CD4-positive, alpha-beta memory T cell (primary cell): Measurements from ENCODE around the gene HNRNPU. TPM values are rescaled to one million over a fixed set of nuclear protein-coding genes. Genes with fewer than 3 reads are reported as not detected.
"Not testable (repeated sequence)": the region's sequence is repeated elsewhere in the genome, so short reads cannot be mapped to it uniquely, and the experiment has no call there.

Experiments used
- CTCF ChIA-PET: fragments of 350-600 bp; sonication (Branson Sonifier 250); formaldehyde crosslinking; loops from one replicate; lab custom pipeline; 2021; ENCODE audit warnings: inconsistent platforms; ENCODE audit not compliant: partially characterized antibody; lab: Charles Lee
- POLR2A ChIA-PET: fragments of 350-600 bp; sonication (Branson Sonifier 250); formaldehyde crosslinking; loops from one replicate; lab custom pipeline; 2021; ENCODE audit not compliant: partially characterized antibody; lab: Charles Lee
- DNase-seq, 5 donors: peaks; one replicate each; pipeline versions ENCODE4 v3.0.0 to v3.0.0-alpha.2; 2020 to 2022; ENCODE audit warnings: mixed read lengths in 1 of 5
- H3K27ac ChIP-seq: one replicate; pipeline ENCODE4 v1.7.0; 2013; ENCODE audit warnings: low read depth, low read length
- H3K27me3 ChIP-seq: 2 replicates; pipeline ENCODE4 v1.7.0; 2013; ENCODE audit warnings: mild to moderate bottlenecking, low read length, moderate library complexity; ENCODE audit not compliant: insufficient read depth
- H3K36me3 ChIP-seq: 2 replicates; pipeline ENCODE4 v1.7.0; 2013; ENCODE audit warnings: mild to moderate bottlenecking, low read length, moderate library complexity; ENCODE audit not compliant: insufficient read depth
- H3K4me1 ChIP-seq: 2 replicates; pipeline ENCODE4 v1.7.0; 2013; ENCODE audit warnings: mild to moderate bottlenecking, low read length, moderate library complexity; ENCODE audit not compliant: insufficient read depth
- H3K4me3 ChIP-seq, 2 donors: one replicate each; pipeline ENCODE4 v1.7.0; 2013; ENCODE audit warnings: low read length in 2 of 2, mild to moderate bottlenecking in 1 of 2
- H3K9me3 ChIP-seq, 2 donors: one replicate each; pipeline ENCODE4 v1.7.0; 2013; ENCODE audit warnings: low read length in 2 of 2, control low read depth in 1 of 2; ENCODE audit not compliant: control insufficient read depth in 1 of 2
- H3K27ac Mint-ChIP-seq, 7 donors: one replicate each; pipeline ENCODE4 v1.8.0; 2020 to 2021; ENCODE audit warnings: mixed read lengths in 7 of 7, mild to moderate bottlenecking in 6 of 7, inconsistent platforms in 3 of 7, moderate library complexity in 3 of 7
- H3K27me3 Mint-ChIP-seq, 2 donors: one replicate each; pipeline ENCODE4 v1.8.0; 2020 to 2021; ENCODE audit warnings: mixed read lengths in 2 of 2
- H3K36me3 Mint-ChIP-seq, 2 donors: one replicate each; pipeline ENCODE4 v1.8.0; 2020 to 2021; ENCODE audit warnings: mixed read lengths in 2 of 2, inconsistent platforms in 1 of 2, mild to moderate bottlenecking in 1 of 2
- H3K4me1 Mint-ChIP-seq, 4 donors: one replicate each; pipeline ENCODE4 v1.8.0; 2020 to 2021; ENCODE audit warnings: mixed read lengths in 4 of 4, mild to moderate bottlenecking in 1 of 4
- H3K4me3 Mint-ChIP-seq, 8 donors: one replicate each; pipeline ENCODE4 v1.8.0; 2020 to 2021; ENCODE audit warnings: mixed read lengths in 8 of 8, mild to moderate bottlenecking in 7 of 8, moderate library complexity in 6 of 8, inconsistent platforms in 3 of 8
- H3K9me3 Mint-ChIP-seq, 8 donors: one replicate each; pipeline ENCODE4 v1.8.0; 2020 to 2021; ENCODE audit warnings: mixed read lengths in 8 of 8, mild to moderate bottlenecking in 5 of 8, inconsistent platforms in 3 of 8, moderate library complexity in 1 of 8
- intact Hi-C: fragments of 100-400 bp; cut with micrococcal nuclease; formaldehyde crosslinking; loops from one replicate; pipeline ENCODE4 v1.15.1; 2023
- polyA plus RNA-seq, 2 donors: library from polyadenylated mRNA; unstranded; fragments of 300-500 nt; fragmentation: Illumina TruSeq; gene quantifications; one replicate each; pipeline ENCODE4 v1.2.3, GENCODE V29; 2021
- total RNA-seq, 2 experiments: library from RNA; stranded (reverse); gene quantifications; one replicate each; pipeline ENCODE4 v1.2.3, GENCODE V29; 2021

Gene HNRNPU
- total and polyA plus RNA-seq, 4 experiments from 2014 or later, result 126 to 385 (median 363) TPM

DNA sequence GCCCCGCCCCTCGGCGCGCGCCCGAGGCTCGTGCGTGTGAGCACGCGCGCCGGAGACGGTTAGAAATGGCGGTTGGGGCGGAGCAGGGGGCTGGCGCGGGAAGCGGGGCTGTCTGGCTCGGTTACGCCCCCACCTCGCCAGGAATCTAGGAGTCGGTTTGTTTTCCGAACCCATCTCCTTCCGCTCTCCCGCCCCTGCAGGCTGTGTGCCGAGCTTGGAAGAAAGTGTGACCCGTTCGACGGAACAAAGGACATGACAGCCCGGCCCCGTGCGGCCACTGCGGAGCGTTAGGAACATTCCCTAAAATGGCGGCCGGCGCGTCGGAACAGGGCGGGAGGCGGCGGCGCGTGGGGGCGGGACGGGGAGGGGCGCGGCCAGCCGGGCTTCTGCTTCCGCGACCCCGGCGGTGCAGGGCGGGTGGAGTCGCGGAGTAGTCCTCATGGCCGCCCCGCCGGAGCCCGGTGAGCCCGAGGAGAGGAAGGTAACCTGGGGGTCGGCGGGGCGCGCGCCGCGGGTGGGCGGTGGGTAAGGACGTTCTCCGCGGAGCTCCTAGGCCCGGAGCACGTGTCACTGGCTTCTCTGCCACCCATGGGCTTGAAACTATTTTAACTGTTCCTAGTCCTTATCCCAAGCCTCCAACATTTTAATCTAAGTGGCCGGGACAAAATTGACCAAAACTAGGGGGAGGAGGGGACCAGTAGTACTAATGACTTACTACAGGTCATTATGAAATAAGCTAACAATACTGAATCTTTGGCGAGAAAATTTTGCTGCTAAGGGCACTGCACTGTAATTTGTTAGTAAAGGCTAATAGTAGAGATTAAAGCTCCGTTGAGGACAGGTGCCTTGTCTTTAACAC, 28.8 kb downstream of the HNRNPU start, which contains the start of gene COX20:
COX20 (plus strand) TSS at position 383 of the 859 bp plus-strand sequence; CDS start at position 440, 57 bp downstream.
- H3K9me3 ChIP-seq, result no peaks in the 10 kb centered on the region
- peaks cover 25 to 40% of the 10 kb centered on the region in 2 donors for H3K36me3 Mint-ChIP-seq
- peak; percentile 89 to 96 (median 94) for DNase-seq
- H3K27ac ChIP-seq, result peak within 1 kb of the TSS; percentile 94
- ChIA-PET POLR2A (interaction anchor here (0.8 to 25.0 kb wide), 28 partner anchors 8 to 1580 kb away, joined by 3 to 1465 read pairs (median 6); partner anchors contain the start of genes ADSS2, CATSPERE, CEP170 and DESI2), CTCF (interaction anchor here (0.7 to 8.4 kb wide), 14 partner anchors 8 to 207 kb away, joined by 3 to 97 read pairs (median 7); partner anchors contain the start of gene HNRNPU)
- H3K27me3 ChIP-seq, result no peaks in the 10 kb centered on the region
- peaks cover 35 to 67% (median 42%) of the 10 kb centered on the region in 4 donors for H3K4me1 Mint-ChIP-seq
- peak within 1 kb of the TSS; percentile 89 to 98 (median 96) for H3K4me3 Mint-ChIP-seq
- no peaks in the 10 kb centered on the region for H3K36me3 ChIP-seq
- peak within 1 kb of the TSS; percentile 93 to 100 (median 99) for H3K27ac Mint-ChIP-seq
- H3K4me1 ChIP-seq, result peaks cover 52% of the 10 kb centered on the region
- intact Hi-C loops, result loop anchor here (1.0 kb wide), 4 partner anchors 28 to 383 kb away; no protein-coding TSS in a partner anchor
- no peaks in the 10 kb centered on the region for H3K27me3 Mint-ChIP-seq
- H3K9me3 Mint-ChIP-seq, result peaks cover 0 to 3% (median 0%) of the 10 kb centered on the region in 8 donors
- peak within 1 kb of the TSS; percentile 74 to 87 for H3K4me3 ChIP-seq

DNA sequence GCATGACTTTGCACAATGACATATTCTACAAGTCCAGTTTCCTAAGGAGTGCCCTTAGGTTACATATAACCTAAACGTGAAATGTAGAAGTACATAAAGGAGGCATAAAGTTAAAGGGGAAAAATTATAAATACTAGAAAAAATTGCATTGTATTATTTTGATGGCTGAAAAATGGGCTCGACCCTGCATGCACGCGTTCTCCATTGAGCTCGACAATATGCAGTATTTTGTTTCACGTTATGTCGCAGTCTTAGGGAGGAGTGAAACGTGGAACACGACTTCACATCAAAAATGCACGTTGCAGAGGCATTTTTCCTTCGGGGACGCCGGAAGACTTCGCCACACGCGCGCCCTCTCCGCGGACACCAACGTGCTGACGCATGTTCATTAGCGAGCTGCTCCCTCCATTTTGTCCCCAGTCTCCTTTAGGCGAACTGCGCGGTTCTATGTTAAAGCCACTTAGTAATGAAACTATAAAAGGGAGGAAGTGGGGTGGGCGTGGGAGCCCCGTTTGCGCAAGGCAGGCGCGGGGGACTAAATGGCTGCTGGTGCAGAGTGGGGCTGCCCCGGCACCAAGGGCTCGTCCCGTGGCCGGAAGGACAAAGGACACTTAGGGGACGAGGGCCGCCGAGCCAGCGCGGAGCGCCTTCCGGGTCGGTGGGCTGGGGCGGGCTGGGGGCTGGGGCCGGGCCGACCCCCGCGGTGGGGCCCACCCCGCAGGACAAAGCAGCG, 29.6 kb downstream of the HNRNPU start:
- H3K27me3 Mint-ChIP-seq, result no peaks in the 10 kb centered on the region
- H3K4me1 Mint-ChIP-seq, result peaks cover 29 to 59% (median 37%) of the 10 kb centered on the region in 4 donors
- Histone ChIP-seq H3K4me3 (peak overlapping the region; percentile 74 to 80), H3K9me3 (no peaks in the 10 kb centered on the region), H3K4me1 (peaks cover 44% of the 10 kb centered on the region), H3K27ac (peak overlapping the region; percentile 94), H3K36me3 (no peaks in the 10 kb centered on the region), H3K27me3 (no peaks in the 10 kb centered on the region)
- ChIA-PET POLR2A (interaction anchor here (0.7 to 25.0 kb wide), 27 partner anchors 10 to 1579 kb away, joined by 3 to 1465 read pairs (median 6); partner anchors contain the start of genes ADSS2, CATSPERE, CEP170 and DESI2), CTCF (interaction anchor here (0.7 to 8.4 kb wide), 11 partner anchors 9 to 208 kb away, joined by 3 to 97 read pairs (median 6); partner anchors contain the start of gene HNRNPU)
- intact Hi-C loops, result loop anchor here (1.0 kb wide), 8 partner anchors 29 to 1579 kb away; partner anchors contain the start of gene CEP170
- peak overlapping the region; percentile 93 to 100 (median 99) for H3K27ac Mint-ChIP-seq
- H3K9me3 Mint-ChIP-seq, result peaks cover 0 to 3% (median 0%) of the 10 kb centered on the region in 8 donors
- H3K36me3 Mint-ChIP-seq, result peaks cover 19 to 35% of the 10 kb centered on the region in 2 donors
- peak; percentile 93 to 95 (median 94) for DNase-seq
- H3K4me3 Mint-ChIP-seq, result peak overlapping the region; percentile 89 to 98 (median 96)

DNA sequence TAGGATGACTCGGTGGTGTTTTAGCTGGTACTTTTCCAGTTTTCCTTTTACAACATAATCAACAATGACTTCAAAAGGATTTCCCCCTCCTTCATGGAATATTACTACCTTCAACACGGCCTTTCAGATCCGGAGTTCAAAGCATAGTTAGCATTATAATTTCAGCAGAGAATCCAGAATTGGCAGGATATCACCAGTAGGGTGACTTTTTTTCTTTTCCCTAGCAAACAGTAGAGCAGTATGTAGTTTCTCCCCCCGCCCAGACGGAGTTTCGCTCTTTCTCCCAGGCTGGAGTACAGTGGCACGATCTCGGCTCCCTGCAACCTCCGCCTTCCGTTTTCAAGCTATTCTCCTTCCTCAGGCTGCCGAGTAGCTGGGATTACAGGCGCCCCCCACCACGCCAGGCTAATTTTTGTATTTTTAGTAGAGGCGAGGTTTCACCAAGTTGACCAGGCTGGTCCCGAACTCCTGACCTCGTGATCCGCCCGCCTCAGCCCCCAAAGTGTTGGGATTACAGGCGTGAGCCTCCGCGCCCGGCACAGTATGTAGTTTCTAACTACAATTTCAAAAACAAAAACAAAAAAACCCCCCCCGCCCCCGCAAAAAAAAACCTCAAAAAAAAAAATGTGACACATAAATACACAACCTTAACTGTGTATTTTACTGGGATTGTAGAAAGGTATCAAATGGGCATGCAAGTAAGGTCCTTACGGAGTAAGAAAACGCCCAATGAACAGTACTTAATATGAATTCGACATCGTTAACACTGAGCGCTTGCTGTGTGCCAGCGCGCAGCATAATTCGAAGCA, 30.4 kb downstream of the HNRNPU start:
- H3K36me3 Mint-ChIP-seq, result peaks cover 11 to 27% of the 10 kb centered on the region in 2 donors

DNA sequence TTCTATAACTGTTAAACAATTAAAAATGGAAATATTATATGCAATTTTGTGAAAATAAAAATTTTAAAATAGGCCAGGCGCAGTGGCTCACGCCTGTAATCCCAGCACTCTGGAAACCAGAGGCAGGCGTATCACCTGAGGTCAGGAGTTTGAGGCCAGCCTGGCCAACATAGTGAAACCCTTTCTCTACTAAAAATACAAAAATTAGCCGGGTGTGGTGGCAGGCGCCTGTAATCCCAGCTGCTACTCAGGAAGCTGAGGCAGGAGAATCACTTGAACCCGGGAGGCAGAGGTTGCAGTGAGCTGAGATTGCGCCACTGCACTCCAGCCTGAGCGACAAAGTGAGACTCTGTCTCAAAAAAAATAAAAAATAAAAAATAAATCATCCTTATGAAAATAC, 31.1 kb downstream of the HNRNPU start:
- Histone ChIP-seq H3K27ac (peak overlapping the region; percentile 94), H3K4me3 (peak overlapping the region in 1 of 2 donors; percentile 74), H3K4me1 (peaks cover 32% of the 10 kb centered on the region)
- ChIA-PET CTCF (interaction anchor here (1.2 to 8.4 kb wide), 6 partner anchors 30 to 209 kb away, joined by 3 to 97 read pairs (median 8); partner anchors contain the start of gene HNRNPU), POLR2A (interaction anchor here (0.8 to 25.0 kb wide), 13 partner anchors 13 to 786 kb away, joined by 3 to 1465 read pairs (median 13); partner anchors contain the start of genes ADSS2, CATSPERE, DESI2 and HNRNPU)
- H3K4me1 Mint-ChIP-seq, result peaks cover 20 to 44% (median 27%) of the 10 kb centered on the region in 4 donors
- H3K9me3 Mint-ChIP-seq, H3K36me3 ChIP-seq, H3K9me3 ChIP-seq, DNase-seq, H3K27me3 Mint-ChIP-seq, H3K27me3 ChIP-seq: not testable (repeated sequence)
- peak overlapping the region in 3 of 7 donors; percentile 99 to 100 (median 99) for H3K27ac Mint-ChIP-seq
- peaks cover 5 to 22% of the 10 kb centered on the region in 2 donors for H3K36me3 Mint-ChIP-seq
- peak overlapping the region in 4 of 8 donors; percentile 92 to 98 (median 96) for H3K4me3 Mint-ChIP-seq
- intact Hi-C loops, result loop anchor here (2.0 kb wide), 1 partner anchor 1674 kb away; the partner anchor contains the start of gene SMYD3

More for the DNA sequence above, 30.4 kb downstream of the HNRNPU start:
- H3K4me1 ChIP-seq, result peaks cover 36% of the 10 kb centered on the region
- Mint-ChIP-seq H3K4me1 (peaks cover 26 to 51% (median 32%) of the 10 kb centered on the region in 4 donors), H3K27ac (peak overlapping the region; percentile 93 to 100 (median 99)), H3K4me3 (peak overlapping the region; percentile 86 to 98 (median 96)), H3K9me3 (peaks cover 0 to 3% (median 0%) of the 10 kb centered on the region in 8 donors), H3K27me3 (no peaks in the 10 kb centered on the region)
- peak overlapping the region; percentile 94 for H3K27ac ChIP-seq
- intact Hi-C loops, result loop anchor here (1.0 to 2.0 kb wide), 5 partner anchors 33 to 1673 kb away; partner anchors contain the start of genes CEP170 and SMYD3
- H3K4me3 ChIP-seq, result peak overlapping the region; percentile 74 to 80
- DNase-seq, result peak; percentile 59 to 78 (median 66)
- H3K27me3 ChIP-seq, result no peaks in the 10 kb centered on the region
- CTCF ChIA-PET, result interaction anchor here (0.6 to 8.4 kb wide), 11 partner anchors 10 to 209 kb away, joined by 3 to 97 read pairs (median 5); partner anchors contain the start of gene HNRNPU
- POLR2A ChIA-PET, result interaction anchor here (0.7 to 25.0 kb wide), 27 partner anchors 9 to 1578 kb away, joined by 3 to 1465 read pairs (median 6); partner anchors contain the start of genes ADSS2, CATSPERE, CEP170 and DESI2
- no peaks in the 10 kb centered on the region for H3K9me3 ChIP-seq
- no peaks in the 10 kb centered on the region for H3K36me3 ChIP-seq

DNA sequence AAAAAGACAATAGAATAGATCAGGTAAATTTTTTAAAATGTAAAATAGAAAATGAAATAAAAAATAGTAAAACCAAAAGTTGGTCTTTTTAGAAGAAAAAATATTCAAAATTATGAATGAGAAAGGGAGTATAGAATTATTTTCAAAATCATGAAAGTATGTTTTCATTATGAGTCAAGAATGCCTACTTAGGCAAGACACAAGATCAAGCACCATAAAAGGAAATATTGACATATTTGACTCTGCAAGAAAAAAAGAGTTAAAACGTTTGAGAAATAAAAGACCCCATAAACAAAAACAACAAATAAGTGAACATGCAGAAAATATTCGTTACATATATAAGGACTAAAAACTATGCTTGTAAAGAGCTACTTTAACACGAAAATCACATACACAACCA, 33.7 kb downstream of the HNRNPU start:
- intact Hi-C loops, result no loop called here
- peaks cover 0 to 3% (median 0%) of the 10 kb centered on the region in 8 donors for H3K9me3 Mint-ChIP-seq
- no peaks in the 10 kb centered on the region for H3K27me3 ChIP-seq
- peaks cover 10% of the 10 kb centered on the region for H3K4me1 ChIP-seq
- no peaks in the 10 kb centered on the region for H3K27me3 Mint-ChIP-seq
- H3K4me3 ChIP-seq, result no peak overlapping the region
- CTCF ChIA-PET, result interaction anchor here (0.6 to 1.9 kb wide), 6 partner anchors 29 to 212 kb away, joined by 3 to 11 read pairs (median 3); a partner anchor contains a TSS
- POLR2A ChIA-PET, result interaction anchor here (0.7 to 2.0 kb wide), 3 partner anchors 33 to 141 kb away, joined by 3 to 10 read pairs (median 8); partner anchors contain the start of gene HNRNPU
- no peaks in the 10 kb centered on the region for H3K9me3 ChIP-seq
- H3K27ac ChIP-seq, result no peak overlapping the region
- peaks cover 2 to 19% (median 5%) of the 10 kb centered on the region in 4 donors for H3K4me1 Mint-ChIP-seq
- H3K4me3 Mint-ChIP-seq, result no peak overlapping the region
- H3K27ac Mint-ChIP-seq, result no peak overlapping the region
- DNase-seq, result no peak
- H3K36me3 Mint-ChIP-seq, result peaks cover 0 to 11% of the 10 kb centered on the region in 2 donors
- no peaks in the 10 kb centered on the region for H3K36me3 ChIP-seq
